Measurements from ENCODE around the gene SYMPK. TPM values are rescaled to one million over a fixed set of nuclear protein-coding genes. Genes with fewer than 3 reads are reported as not detected.
"Not testable (repeated sequence)": the region's sequence is repeated elsewhere in the genome, so short reads cannot be mapped to it uniquely, and the experiment has no call there.

SYMPK gene
- total RNA-seq, 1 donor from 2014 or later = 33.6 TPM

- DNase-seq (ENCODE audit: low spot score) = no peak
- intact Hi-C loops (cut with DNase I) = no loop called here
Measured at GRCh38 chr19:45872095-45872919, 9.4 kb upstream of the SYMPK start.

GRCh38 chr19:45870798-45871197 is 7.9 kb upstream of the SYMPK start:
- intact Hi-C loops (cut with DNase I) = no loop called here
- no peak for DNase-seq (ENCODE audit: low spot score)

- intact Hi-C loops (cut with DNase I); DNase-seq (ENCODE audit: low spot score): not testable (repeated sequence)
Measured at GRCh38 chr19:45867241-45867640, 4.3 kb upstream of the SYMPK start.

GRCh38 chr19:45866400-45867176 is 3.6 kb upstream of the SYMPK start:
- intact Hi-C loops (cut with DNase I) = no loop called here

GRCh38 chr19:45865269-45865948 is 2.5 kb upstream of the SYMPK start:
- no peak for DNase-seq (ENCODE audit: low spot score)
- intact Hi-C loops (cut with DNase I) = no loop called here

More at GRCh38 chr19:45866400-45867176, 3.6 kb upstream of the SYMPK start:
- DNase-seq (ENCODE audit: low spot score) = no peak

DNA sequence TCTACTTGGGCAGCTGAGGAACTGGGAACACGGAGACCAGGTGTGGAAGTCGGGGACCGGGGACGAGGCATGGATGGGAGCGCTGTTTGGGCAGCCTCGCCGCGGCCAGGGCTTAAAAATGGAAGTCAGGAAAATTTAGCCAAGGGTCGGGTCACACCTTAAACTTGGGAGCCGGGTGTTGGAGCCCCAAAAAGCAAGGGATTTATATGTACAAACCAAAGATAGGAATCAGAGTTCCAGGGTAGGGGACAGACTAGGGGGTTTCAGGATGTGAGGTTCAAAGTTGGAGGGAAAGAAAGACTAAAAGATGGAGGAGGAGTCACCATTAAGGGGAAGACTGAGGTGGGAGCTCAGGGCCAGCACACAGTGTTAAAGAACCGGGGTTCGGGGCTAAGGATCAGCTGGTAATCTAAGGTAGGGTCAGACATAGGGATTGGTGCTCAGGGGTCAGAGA is 1.7 kb upstream of the SYMPK start:
- intact Hi-C loops (cut with DNase I) = no loop called here
- no peak for DNase-seq (ENCODE audit: low spot score)

DNA sequence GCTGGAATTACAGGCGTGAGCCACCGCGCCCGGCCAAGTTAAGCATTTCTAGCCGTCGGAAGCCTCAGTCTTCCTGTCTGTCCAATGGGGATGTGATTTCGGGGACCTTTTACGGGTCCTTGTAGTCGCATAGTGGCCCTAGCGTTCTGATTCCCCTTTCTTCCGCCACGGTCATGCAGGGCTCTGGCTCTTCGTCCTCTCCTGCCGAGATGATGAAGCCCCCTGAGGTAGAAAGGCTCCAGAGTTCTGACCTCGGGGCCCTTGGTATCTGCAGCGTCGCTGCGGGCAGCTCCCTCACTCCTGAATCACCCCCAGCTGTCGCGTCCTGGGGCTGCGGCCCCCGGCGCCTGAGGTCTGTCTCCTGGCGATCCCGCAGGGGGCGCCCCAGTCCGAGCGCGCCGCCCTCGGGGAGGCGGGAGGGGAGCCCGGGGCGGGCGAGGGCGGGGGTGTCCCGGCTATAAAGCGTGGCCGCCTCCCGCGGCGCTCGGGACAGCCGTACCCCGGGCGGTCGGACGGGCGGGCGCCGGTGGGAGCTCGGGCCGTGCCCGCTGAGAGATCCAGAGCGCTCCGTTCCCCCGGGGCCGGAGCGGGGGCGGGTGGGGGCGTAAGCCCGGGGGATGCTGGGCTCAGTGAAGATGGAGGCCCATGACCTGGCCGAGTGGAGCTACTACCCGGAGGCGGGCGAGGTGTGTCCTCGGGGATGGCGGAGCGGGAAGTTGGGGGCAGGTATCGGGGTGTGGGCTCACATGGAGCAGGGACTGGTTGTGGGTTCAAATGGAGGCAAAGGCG is 1.1 kb upstream of the SYMPK start, which contains the start of gene FOXA3:
TSS of gene FOXA3 (plus strand) at position 487 of the 789 bp plus-strand sequence. CDS start at position 618, 131 bp downstream.
- intact Hi-C loops (cut with DNase I) = loop anchor here (1.0 kb wide), 1 partner anchor 22 kb away; the partner anchor contains the start of gene IRF2BP1

DNA sequence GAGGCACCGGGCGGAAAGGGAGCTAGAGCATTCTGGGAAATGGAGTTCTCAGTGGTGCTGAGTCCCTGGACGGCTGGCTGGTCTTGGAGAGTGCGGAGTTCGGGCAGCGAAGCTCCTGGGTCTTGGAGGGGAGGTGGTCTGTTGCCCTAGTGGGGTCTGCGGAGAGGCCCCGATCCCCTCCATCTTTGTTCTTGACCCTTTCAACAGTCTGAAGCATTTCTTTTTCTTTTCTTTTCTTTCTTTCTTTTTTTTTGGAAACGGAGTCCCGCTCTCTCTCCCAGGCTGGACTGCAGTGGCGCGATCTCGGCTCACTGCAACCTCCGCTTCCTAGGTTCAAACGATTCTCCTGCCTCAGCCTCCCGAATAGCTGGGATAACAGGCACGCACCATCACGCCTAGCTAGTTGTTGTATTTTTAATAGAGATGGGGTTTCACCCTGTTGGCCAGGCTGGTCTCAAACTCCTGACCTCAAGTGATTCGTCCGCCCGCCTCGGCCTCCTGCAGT is 440 bp upstream of the SYMPK start:
- intact Hi-C loops (cut with DNase I) = loop anchor here (1.0 kb wide), 1 partner anchor 23 kb away; the partner anchor contains the start of gene IRF2BP1
- no peak for DNase-seq (ENCODE audit: low spot score)

More for the DNA sequence above, 1.1 kb upstream of the SYMPK start, which contains the start of gene FOXA3:
- no peak for DNase-seq (ENCODE audit: low spot score)

GRCh38 chr19:45862271-45862563 is 730 bp downstream of the SYMPK start:
- DNase-seq (ENCODE audit: low spot score) = no peak
- intact Hi-C loops (cut with DNase I) = no loop called here

- intact Hi-C loops (cut with DNase I) = no loop called here
- no peak for DNase-seq (ENCODE audit: low spot score)
Measured at GRCh38 chr19:45860359-45861259, 2.3 kb downstream of the SYMPK start.

DNA sequence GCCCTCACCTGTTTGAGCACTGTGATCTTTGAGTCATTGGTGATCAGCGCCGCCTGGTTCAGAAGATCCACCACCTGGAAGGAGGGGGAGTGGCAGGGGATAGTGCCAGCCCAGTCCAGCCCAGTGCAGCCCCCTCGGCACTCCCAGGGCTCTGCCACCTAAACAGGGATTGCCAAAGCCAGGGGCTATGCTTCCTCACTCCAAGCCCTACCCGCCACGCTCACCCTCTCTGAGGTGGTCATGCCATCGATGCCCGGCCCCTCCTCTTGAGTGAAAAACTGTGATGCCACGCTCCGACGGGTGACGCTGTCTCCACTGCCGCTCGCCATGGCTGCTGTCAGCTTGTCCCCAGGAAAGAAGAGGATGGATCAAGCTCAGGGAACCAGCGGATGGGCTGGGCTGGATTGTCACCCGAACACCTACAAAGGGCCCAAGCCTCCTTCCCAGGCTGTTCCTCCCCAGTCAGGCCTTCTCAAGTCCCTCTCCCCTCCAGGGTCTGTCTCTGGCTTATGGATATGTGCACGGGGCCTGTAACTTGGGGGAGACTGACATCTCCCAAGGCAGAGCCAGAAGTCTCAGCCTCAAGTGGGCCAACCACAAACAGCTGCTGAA is 8.7 kb downstream of the SYMPK start:
- intact Hi-C loops (cut with DNase I) = no loop called here
- DNase-seq (ENCODE audit: low spot score) = no peak

DNA sequence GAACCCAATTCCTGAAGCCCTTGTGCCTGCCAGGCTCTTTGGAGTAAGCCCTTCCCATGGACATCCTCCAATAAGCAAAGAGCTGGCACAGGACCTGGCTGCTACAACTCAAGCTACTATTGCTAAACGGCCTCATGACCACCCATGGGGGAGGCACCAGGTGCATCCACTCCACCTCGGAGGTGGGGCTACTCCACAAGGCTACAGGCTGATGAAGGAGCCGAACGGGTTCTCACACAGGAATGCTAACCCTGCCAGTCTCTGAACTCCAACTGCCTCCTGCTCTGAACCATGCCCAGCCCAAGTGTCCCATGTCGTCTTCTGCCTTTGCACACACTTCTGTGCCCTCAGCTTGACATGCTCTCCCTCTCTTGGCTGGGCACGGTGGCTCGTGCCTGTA is 10.0 kb downstream of the SYMPK start:
- intact Hi-C loops (cut with DNase I) = no loop called here

GRCh38 chr19:45852145-45852750 is 10.7 kb downstream of the SYMPK start:
- intact Hi-C loops (cut with DNase I) = no loop called here
- no peak for DNase-seq (ENCODE audit: low spot score)

More for the DNA sequence above, 10.0 kb downstream of the SYMPK start:
- DNase-seq (ENCODE audit: low spot score) = no peak

GRCh38 chr19:45848922-45849321 is 14.0 kb downstream of the SYMPK start:
- intact Hi-C loops (cut with DNase I) = no loop called here
- no peak for DNase-seq (ENCODE audit: low spot score)

DNA sequence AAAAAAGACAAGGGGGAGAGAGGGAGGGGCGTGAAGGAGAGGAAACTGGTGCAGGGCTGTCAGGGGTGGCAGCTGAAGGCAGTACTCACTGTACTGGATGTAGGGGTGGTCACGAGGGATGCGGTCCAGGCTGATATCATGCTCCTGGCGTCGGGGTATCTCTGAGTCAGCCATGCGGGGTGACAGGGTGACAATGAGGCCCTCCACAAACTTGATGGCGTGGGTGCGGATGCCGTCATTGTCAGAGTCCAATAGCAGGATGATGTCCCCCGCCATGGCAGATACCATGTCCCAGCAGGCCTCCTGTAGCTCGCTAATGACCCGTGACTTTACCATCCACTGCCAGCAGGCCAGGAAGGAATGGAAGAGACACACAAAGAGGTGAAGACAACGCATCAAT is 15.3 kb downstream of the SYMPK start:
- intact Hi-C loops (cut with DNase I) = no loop called here

GRCh38 chr19:45842198-45842597 is 20.7 kb downstream of the SYMPK start:
- no peak for DNase-seq (ENCODE audit: low spot score)
- intact Hi-C loops (cut with DNase I) = no loop called here

More for the DNA sequence above, 15.3 kb downstream of the SYMPK start:
- no peak for DNase-seq (ENCODE audit: low spot score)

DNA sequence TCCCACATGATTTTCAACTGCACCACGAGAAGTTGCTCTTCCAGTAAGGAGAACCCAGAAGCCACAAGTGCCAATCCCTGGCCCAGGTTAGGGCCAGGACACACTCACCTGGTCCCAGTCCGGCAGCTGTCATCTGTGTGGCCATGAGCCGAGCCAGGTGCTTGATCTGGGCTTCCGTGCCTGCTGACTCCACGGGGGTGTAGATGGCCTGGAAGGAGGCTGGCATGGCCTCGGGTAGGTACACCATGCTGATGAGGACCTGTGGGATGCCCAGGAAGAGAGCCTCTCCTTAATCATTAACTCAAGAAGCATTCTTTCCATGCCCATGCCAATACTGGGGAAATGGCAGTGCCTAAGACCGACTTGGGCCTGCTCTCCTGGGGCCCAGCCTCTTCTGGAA is 28.0 kb downstream of the SYMPK start:
- DNase-seq (ENCODE audit: low spot score) = no peak
- intact Hi-C loops (cut with DNase I) = no loop called here

All from cardiac septum (tissue), 1 donor.